Heart right ventricle (tissue), 16 donors: ENCODE data around the gene NBEA. TPM values are rescaled to one million over a fixed set of nuclear protein-coding genes. Genes with fewer than 3 reads are reported as not detected.

Source experiments
- ATAC-seq, 8 donors: fragments of 200-7000 bp; cut with Tn5 transposase; one replicate each; pipeline ENCODE4 v1.9.1; 2020; ENCODE audit warnings: mild to moderate bottlenecking in 8 of 8, moderate library complexity in 8 of 8, moderate number of reproducible peaks in 1 of 8
- DNase-seq, 2 donors: peaks; one replicate each; pipeline ENCODE4 v3.0.0-alpha.2; 2020
- H3K27ac ChIP-seq, 10 donors: fragments of 200-600 bp; sonication (generic) in 2 of 10; one replicate each; pipeline versions ENCODE4 v1.5.0 to v1.8.0; 2020 to 2022; ENCODE audit warnings: mild to moderate bottlenecking in 3 of 10
- H3K27me3 ChIP-seq, 7 donors: fragments of 200-600 bp; one replicate each; pipeline ENCODE4 v1.8.0; 2021 to 2022; ENCODE audit warnings: mild to moderate bottlenecking in 2 of 7
- H3K36me3 ChIP-seq, 9 donors: fragments of 200-600 bp; sonication (generic) in 1 of 9; one replicate each; pipeline versions ENCODE4 v1.5.0 to v1.8.0; 2020 to 2022; ENCODE audit warnings: mild to moderate bottlenecking in 2 of 9
- H3K4me1 ChIP-seq, 9 donors: fragments of 200-600 bp; sonication (generic) in 1 of 9; one replicate each; pipeline versions ENCODE4 v1.5.0 to v1.8.0; 2020 to 2022; ENCODE audit warnings: mild to moderate bottlenecking in 4 of 9
- H3K4me3 ChIP-seq, 10 donors: fragments of 200-600 bp; sonication (generic) in 2 of 10; one replicate each; pipeline versions ENCODE4 v1.5.0 to v1.8.0; 2020 to 2022; ENCODE audit warnings: mild to moderate bottlenecking in 7 of 10, moderate library complexity in 2 of 10
- H3K9me3 ChIP-seq, 11 donors: fragments of 200-600 bp in 10 of 11; sonication (generic) in 2 of 11; one replicate each; pipeline versions ENCODE4 v1.5.0 to v1.8.0; 2013 to 2022; ENCODE audit warnings: mild to moderate bottlenecking in 2 of 11, control low read depth in 1 of 11, moderate library complexity in 1 of 11
- WGBS, 2 donors: extraction: QIAGEN DNeasy Blood & Tissue Kit; methylation state at CpG; one replicate each; pipeline ENCODE4 v1.1.7; 2013; ENCODE audit warnings: inconsistent platforms in 1 of 2; 5-methylcytosine and 5-hydroxymethylcytosine counted together
- intact Hi-C, 10 donors: fragments of 100-400 bp; cut with DNase I; formaldehyde crosslinking; loops; one replicate each; pipeline versions ENCODE4 v1.11.1 to v1.14.2; 2022
- polyA plus RNA-seq, 2 donors: library from polyadenylated mRNA; stranded (reverse); fragments of 200-250 nt; gene quantifications; one replicate each; pipeline ENCODE4 v1.2.3, GENCODE V29; 2013
- total RNA-seq, 10 donors: library from RNA; stranded (reverse); fragmentation: NEBNext Ultra II Directional in 3 of 10; extraction: Animal tissue kit (Norgen Biotek cat#: 25700) in 3 of 10; gene quantifications; one replicate each; pipeline versions ENCODE4 v1.2.1 to v1.2.4, GENCODE V29; 2021 to 2023
- TF ChIP-seq, protein P1 (sequence below), 9 donors: fragments of 200-600 bp; sonication (generic) in 2 of 9; IDR thresholded peaks; one replicate each; pipeline versions ENCODE4 v1.5.0 to v1.8.0; 2021 to 2022; ENCODE audit warnings: antibody characterized with exemption in 9 of 9, mild to moderate bottlenecking in 5 of 9, moderate library complexity in 1 of 9
- donor health status: Arrhythmogenic right ventricular cardiomyopathy.
- donor health status: ischemic (EF 13 %, LVEDD 7.1; RV severe dilation, severe dysfunction).
- donor health status: healthy with polysubstance abuse.
- donor health status: DM: no; HTN: yes; CAD: no.
- donor health status: DM: no; HTN: no; CAD: no.
- donor health status: ischemic (EF 25% LVEDD 6.9; RV normal size, moderate dysfunction).
- donor health status: ischemic (EF 25% LVEDD 5.7; RV mildly dilated, moderate dysfunction).
- donor health status: healthy.
- donor health status: DM: yes; HTN: yes; CAD: no.
- donor health status: Ischemic cardiomyopathy.
- donor health status: ischemic (EF 35%, LVEDD 5.7; RV mildly dilated, moderate dysfunction).
- donor health status: nonischemic (EF 11% LVEDD 7.7; RV severe dilation, severe dysfunction).
- donor health status: DM: yes; HTN: yes; CAD: no.
- donor health status: PGD.
- donor health status: ischemic (EF 29% LVEDD 5.4; RV normal size, mild dysfunction).
- donor health status: nonischemic (EF 23%, LVEDD 6.1; RV moderate dilation, normal function).

The NBEA gene
- total and polyA plus RNA-seq, 12 donors, result 4.3 to 30.6 (median 24.5) TPM

DNA sequence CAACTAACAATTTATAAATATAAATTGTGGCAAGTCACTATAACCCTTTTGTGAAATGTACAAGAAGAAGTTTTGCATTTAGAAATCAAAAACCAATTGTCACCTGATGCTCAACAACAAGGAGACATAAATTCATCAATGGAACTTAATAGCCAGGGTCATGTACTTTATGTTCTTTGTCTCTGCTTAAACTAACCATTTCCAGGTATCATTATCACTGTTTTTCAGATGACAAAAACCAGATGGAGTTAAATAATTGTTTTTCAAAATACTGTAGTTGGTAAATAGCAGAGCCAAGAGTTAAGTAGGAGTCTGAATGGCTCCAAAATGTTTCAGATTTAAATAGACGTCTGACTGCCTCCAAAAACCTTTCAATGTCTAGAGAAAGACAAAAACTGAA lies 606.7 kb downstream of the NBEA start:
- no peak overlapping the region for H3K4me3 ChIP-seq
- DNase-seq (no peak), ATAC-seq (no peak)
- TF ChIP-seq, protein P1, sequence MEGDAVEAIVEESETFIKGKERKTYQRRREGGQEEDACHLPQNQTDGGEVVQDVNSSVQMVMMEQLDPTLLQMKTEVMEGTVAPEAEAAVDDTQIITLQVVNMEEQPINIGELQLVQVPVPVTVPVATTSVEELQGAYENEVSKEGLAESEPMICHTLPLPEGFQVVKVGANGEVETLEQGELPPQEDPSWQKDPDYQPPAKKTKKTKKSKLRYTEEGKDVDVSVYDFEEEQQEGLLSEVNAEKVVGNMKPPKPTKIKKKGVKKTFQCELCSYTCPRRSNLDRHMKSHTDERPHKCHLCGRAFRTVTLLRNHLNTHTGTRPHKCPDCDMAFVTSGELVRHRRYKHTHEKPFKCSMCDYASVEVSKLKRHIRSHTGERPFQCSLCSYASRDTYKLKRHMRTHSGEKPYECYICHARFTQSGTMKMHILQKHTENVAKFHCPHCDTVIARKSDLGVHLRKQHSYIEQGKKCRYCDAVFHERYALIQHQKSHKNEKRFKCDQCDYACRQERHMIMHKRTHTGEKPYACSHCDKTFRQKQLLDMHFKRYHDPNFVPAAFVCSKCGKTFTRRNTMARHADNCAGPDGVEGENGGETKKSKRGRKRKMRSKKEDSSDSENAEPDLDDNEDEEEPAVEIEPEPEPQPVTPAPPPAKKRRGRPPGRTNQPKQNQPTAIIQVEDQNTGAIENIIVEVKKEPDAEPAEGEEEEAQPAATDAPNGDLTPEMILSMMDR (IDR thresholded peaks at IDR 0.05), result no peak
- H3K27ac ChIP-seq, result no peak overlapping the region
- no peaks in the 10 kb centered on the region for H3K27me3 ChIP-seq
- peaks cover 0 to 4% (median 0%) of the 10 kb centered on the region in 9 donors for H3K36me3 ChIP-seq
- no peaks in the 10 kb centered on the region for H3K9me3 ChIP-seq
- peaks cover 0 to 8% (median 0%) of the 10 kb centered on the region in 9 donors for H3K4me1 ChIP-seq
- intact Hi-C loops, result no loop called here
- 53 to 56% methylated on average over 1 of the region's 1 CpG for WGBS, 2 donors

DNA sequence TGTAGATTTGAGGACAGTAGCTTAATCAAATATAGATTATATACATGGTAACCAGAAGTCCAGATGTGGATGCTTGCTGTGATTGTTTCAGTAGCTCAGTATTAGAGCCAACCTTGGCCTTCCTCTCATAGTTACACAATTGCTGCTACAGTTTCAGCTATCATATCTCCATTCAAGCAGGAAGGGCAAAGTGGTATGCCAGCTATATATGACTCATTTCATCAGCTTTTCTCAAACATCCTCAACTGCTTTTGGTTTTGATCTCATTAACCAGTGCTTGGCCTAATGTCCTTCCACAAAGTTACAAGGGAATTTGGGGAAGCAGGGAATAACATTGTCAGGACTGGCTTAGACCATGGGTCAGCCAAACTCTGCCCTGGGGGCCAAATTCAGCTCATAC lies 607.4 kb downstream of the NBEA start:
- H3K36me3 ChIP-seq, result peaks cover 0 to 4% (median 0%) of the 10 kb centered on the region in 9 donors
- ATAC-seq (peak in 6 of 8 donors; percentile 18 to 83 (median 58)), DNase-seq (no peak)
- H3K27ac ChIP-seq, result no peak overlapping the region
- H3K27me3 ChIP-seq, result no peaks in the 10 kb centered on the region
- TF ChIP-seq, protein P1 (IDR thresholded peaks at IDR 0.05), result no peak
- no peaks in the 10 kb centered on the region for H3K9me3 ChIP-seq
- H3K4me1 ChIP-seq, result peaks cover 0 to 8% (median 0%) of the 10 kb centered on the region in 9 donors
- intact Hi-C loops, result no loop called here
- no peak overlapping the region for H3K4me3 ChIP-seq

DNA sequence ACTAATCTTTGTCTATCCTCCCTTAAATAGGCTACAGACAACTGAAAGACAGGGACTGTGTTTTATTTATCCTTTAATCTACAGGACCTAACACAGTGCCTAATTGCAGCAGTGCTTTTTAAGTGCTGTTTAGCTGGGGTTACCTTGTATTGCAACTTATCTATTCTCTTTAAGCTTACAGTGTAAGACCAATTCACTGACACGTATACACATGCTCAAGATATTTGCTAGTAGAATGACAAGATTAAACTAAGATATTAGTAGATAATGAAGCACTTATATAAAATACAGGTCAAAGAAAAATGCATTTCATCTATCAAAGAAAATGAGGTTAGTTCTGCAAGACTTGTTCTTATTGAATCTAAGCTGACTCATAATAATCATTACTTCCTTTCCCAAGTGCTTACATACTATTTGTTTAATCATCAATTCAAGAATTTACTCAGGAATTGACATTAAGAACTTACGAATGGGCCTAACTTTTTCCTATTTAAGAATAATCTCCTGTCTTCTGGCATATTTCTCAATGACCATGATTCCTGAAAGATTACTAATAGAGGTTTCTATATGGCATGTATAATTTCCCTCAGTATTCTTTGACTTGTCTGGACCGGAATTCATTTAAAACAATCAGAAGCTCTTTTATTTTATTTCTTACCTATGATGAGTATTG lies 610.2 kb downstream of the NBEA start:
- WGBS, 2 donors, result 80 to 81% methylated on average over 3 of the region's 3 CpGs
- no peaks in the 10 kb centered on the region for H3K9me3 ChIP-seq
- H3K4me3 ChIP-seq, result no peak overlapping the region
- TF ChIP-seq, protein P1 (IDR thresholded peaks at IDR 0.05), result no peak
- no peak overlapping the region for H3K27ac ChIP-seq
- peaks cover 0 to 8% (median 0%) of the 10 kb centered on the region in 9 donors for H3K4me1 ChIP-seq
- peaks cover 0 to 4% (median 0%) of the 10 kb centered on the region in 9 donors for H3K36me3 ChIP-seq
- no peak for ATAC-seq
- no peaks in the 10 kb centered on the region for H3K27me3 ChIP-seq
- DNase-seq, result no peak
- intact Hi-C loops, result no loop called here

DNA sequence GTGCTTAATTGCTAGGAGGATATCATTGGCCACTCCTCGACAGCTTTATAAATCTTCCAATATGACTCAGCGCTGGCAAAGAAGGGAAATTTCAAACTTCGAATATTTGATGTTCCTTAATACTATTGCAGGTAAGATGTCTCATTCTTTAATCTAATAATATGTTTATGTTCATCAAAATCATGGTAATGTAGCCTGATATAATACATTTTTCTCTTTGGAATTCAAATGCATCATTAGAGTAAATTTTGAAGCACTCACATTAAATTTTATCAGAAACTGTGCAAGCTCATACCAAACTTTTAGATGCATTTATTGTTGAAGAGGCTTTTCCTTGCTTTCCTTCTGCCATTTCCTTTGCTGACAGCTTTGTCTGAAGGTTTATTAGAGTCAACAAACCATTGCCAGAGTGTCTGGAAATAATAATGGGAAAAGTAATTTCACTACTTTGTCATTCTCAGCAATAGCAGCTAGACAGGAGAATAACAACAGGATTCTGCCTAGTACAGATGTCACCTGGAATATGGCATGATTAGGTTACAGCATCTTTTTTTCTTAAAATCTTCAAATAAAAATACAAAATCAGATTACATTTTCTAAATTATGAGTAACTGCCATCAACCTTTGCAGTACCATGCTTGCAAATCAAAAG lies 613.0 kb downstream of the NBEA start:
- no peak for ATAC-seq
- Histone ChIP-seq H3K4me1 (no peaks in the 10 kb centered on the region), H3K4me3 (no peak overlapping the region), H3K27me3 (no peaks in the 10 kb centered on the region), H3K9me3 (no peaks in the 10 kb centered on the region), H3K36me3 (peaks cover 0 to 4% (median 0%) of the 10 kb centered on the region in 9 donors), H3K27ac (no peak overlapping the region)
- no peak for DNase-seq
- TF ChIP-seq, protein P1 (IDR thresholded peaks at IDR 0.05), result no peak
- intact Hi-C loops, result no loop called here
- 80 to 90% methylated on average over 3 of the region's 3 CpGs for WGBS, 2 donors
